PC-9 (cell line): Measurements from ENCODE around the gene GLRX3. TPM values are rescaled to one million over a fixed set of nuclear protein-coding genes. Genes with fewer than 3 reads are reported as not detected.
"Not testable (repeated sequence)": the region's sequence is repeated elsewhere in the genome, so short reads cannot be mapped to it uniquely, and the experiment has no call there.

Experiments
- Bru-seq: library from RNA; stranded (reverse); fragments of 400-500 nt; gene quantifications from one replicate; lab custom pipeline; 2021; lab: Mats Ljungman, UMichigan
- BruChase-seq, 2 experiments: library from RNA; stranded (reverse); fragments of 400-500 nt; gene quantifications; one replicate each; lab custom pipeline; 2021; lab: Mats Ljungman, UMichigan
- BruUV-seq: library from RNA; stranded (reverse); fragments of 400-500 nt; replicated peaks from 2 replicates; lab custom pipeline; 2021; lab: Mats Ljungman, UMichigan
- CTCF ChIA-PET: fragments of 300-600 bp; sonication (Branson Sonifier 250); formaldehyde crosslinking; loops from one replicate; lab custom pipeline; 2022; ENCODE audit warnings: antibody characterized with exemption; lab: Charles Lee
- POLR2A ChIA-PET: fragments of 300-600 bp; sonication (Branson Sonifier 250); formaldehyde crosslinking; loops from one replicate; lab custom pipeline; 2022; ENCODE audit warnings: antibody characterized with exemption; ENCODE audit not compliant: unreplicated experiment; lab: Charles Lee
- DNase-seq, 2 experiments: peaks; one replicate each; pipeline versions ENCODE4 v3.0.0 to v3.0.0-alpha.2; 2015 to 2022; ENCODE audit warnings: mixed read lengths in 1 of 2
- H2AFZ ChIP-seq: fragments of 200-600 bp; sonication (generic); 2 replicates; pipeline ENCODE4 v1.8.1; 2017; ENCODE audit warnings: antibody characterized with exemption
- H3F3A ChIP-seq: fragments of 200-600 bp; sonication (generic); 2 replicates; pipeline ENCODE4 v1.8.1; 2017; ENCODE audit warnings: antibody characterized with exemption, mild to moderate bottlenecking, low read depth; ENCODE audit not compliant: insufficient read depth
- H3K27ac ChIP-seq: fragments of 200-600 bp; sonication (generic); 2 replicates; pipeline ENCODE4 v1.6.1; 2016; ENCODE audit warnings: mixed run types
- H3K27me3 ChIP-seq: fragments of 200-600 bp; sonication (generic); 2 replicates; pipeline ENCODE4 v1.6.1; 2016; ENCODE audit warnings: low read depth, mixed run types; ENCODE audit not compliant: insufficient read depth
- H3K36me3 ChIP-seq: fragments of 200-600 bp; sonication (generic); 2 replicates; pipeline ENCODE4 v1.6.1; 2016; ENCODE audit warnings: low read depth, mixed run types
- H3K4me1 ChIP-seq: fragments of 200-600 bp; sonication (generic); replicated peaks from 2 replicates; pipeline ENCODE4 v1.6.1; 2016; ENCODE audit warnings: mixed run types; ENCODE audit not compliant: insufficient read depth
- H3K4me2 ChIP-seq: fragments of 200-600 bp; sonication (generic); 2 replicates; pipeline ENCODE4 v1.6.1; 2017; ENCODE audit warnings: mixed run types
- H3K4me3 ChIP-seq: fragments of 200-600 bp; sonication (generic); 2 replicates; pipeline ENCODE4 v1.6.1; 2016; ENCODE audit warnings: mixed run types
- H3K79me2 ChIP-seq: fragments of 200-600 bp; sonication (generic); 2 replicates; pipeline ENCODE4 v1.6.1; 2017; ENCODE audit warnings: low read depth, mixed run types
- H3K9me2 ChIP-seq: fragments of 200-600 bp; sonication (generic); 2 replicates; pipeline ENCODE4 v1.8.1; 2017; ENCODE audit warnings: mild to moderate bottlenecking; ENCODE audit not compliant: insufficient read depth
- H3K9me3 ChIP-seq: fragments of 200-600 bp; sonication (generic); 2 replicates; pipeline ENCODE4 v1.8.1; 2016; ENCODE audit warnings: low read depth; ENCODE audit not compliant: insufficient read depth
- H4K20me1 ChIP-seq: fragments of 200-600 bp; sonication (generic); 2 replicates; pipeline ENCODE4 v1.8.1; 2017; ENCODE audit not compliant: insufficient read depth
- CTCF ChIP-seq: fragments of 200-600 bp; sonication (generic); conservative IDR thresholded peaks from 2 replicates; pipeline ENCODE4 v1.6.1; 2017; ENCODE audit warnings: mixed run types, antibody characterized with exemption, mild to moderate bottlenecking, moderate library complexity
- EZH2 ChIP-seq: fragments of 200-600 bp; sonication (generic); IDR thresholded peaks from 2 replicates; pipeline ENCODE4 v1.8.0; 2017; ENCODE audit warnings: antibody characterized with exemption, low read depth
- intact Hi-C: fragments of 100-400 bp; cut with micrococcal nuclease; formaldehyde crosslinking; loops from one replicate; pipeline ENCODE4 v1.10.0; 2022; ENCODE audit not compliant: unreplicated experiment
- long read RNA-seq: library from polyadenylated mRNA; stranded (forward); transcript quantifications from one replicate; pipeline ENCODE4 v2.0.0, GENCODE V29; 2022
- total RNA-seq: library from RNA; stranded (reverse); gene quantifications from 2 replicates; pipeline ENCODE4 v1.2.3, GENCODE V29; 2021

The GLRX3 gene
- total RNA-seq (69.0 and 78.0 TPM in 2 replicates), Bru-seq, nascent RNA (percentile 84 among the genes with signal in this experiment), BruChase-seq, experiment 1, labeled RNA remaining after a 2-hour chase (percentile 86 among the genes with signal in this experiment), BruChase-seq, experiment 2, labeled RNA remaining after a 6-hour chase (percentile 80 among the genes with signal in this experiment)
- long read RNA-seq, transcript GLRX3-202 (12 exons, 3,827 nt), result minor isoform, 28 of 177 reads
- long read RNA-seq, transcript GLRX3-201 (11 exons, 1,302 nt), result major isoform, 132 of 177 reads
- long read RNA-seq, partial matches to known transcripts, result 5 of 177 reads
- long read RNA-seq, other reads (novel, unspliced or antisense), result 12 of 177 reads

- Histone ChIP-seq H3F3A (no peaks in the 10 kb centered on the region), H4K20me1 (no peaks in the 10 kb centered on the region), H3K27ac (no peak within 1 kb of the TSS), H3K4me1 (no peaks in the 10 kb centered on the region), H3K9me2 (no peaks in the 10 kb centered on the region), H3K4me2 (peak within 1 kb of the TSS; percentile 71), H3K36me3 (no peaks in the 10 kb centered on the region), H3K27me3 (no peaks in the 10 kb centered on the region), H3K4me3 (peak within 1 kb of the TSS; percentile 56; the same call in 1 of the 2 replicates), H3K9me3 (no peaks in the 10 kb centered on the region), H3K79me2 (peaks cover 35% of the 10 kb centered on the region), H2AFZ (peak within 1 kb of the TSS; percentile 62; the same call in 1 of the 2 replicates)
- peak; percentile 35 to 78 for DNase-seq
- ChIA-PET POLR2A (interaction anchor here (0.6 to 0.9 kb wide), 2 partner anchors 25 to 26 kb away, joined by 4 to 5 read pairs; no protein-coding TSS in a partner anchor), CTCF (interaction anchor here (0.8 kb wide), 1 partner anchor 27 kb away, joined by 4 read pairs; no protein-coding TSS in a partner anchor)
- intact Hi-C loops, result loop anchor here (1.0 kb wide), 1 partner anchor 25 kb away; no protein-coding TSS in a partner anchor
- no TSS peak for BruUV-seq
- TF ChIP-seq EZH2, result no peak
- TF ChIP-seq CTCF, result no peak
These were observed at the start of gene GLRX3 for GRCh38 chr10:130136226-130137089. Gene GLRX3 (plus strand): TSS chr10:130136391. CDS start chr10:130136421, 30 bp downstream.

GRCh38 chr10:130090565-130090964, 45.6 kb upstream of the GLRX3 start:
- H3K4me1 ChIP-seq, BruUV-seq, H4K20me1 ChIP-seq, H3K4me2 ChIP-seq, H2AFZ ChIP-seq, H3K9me3 ChIP-seq, H3K27ac ChIP-seq, H3K4me3 ChIP-seq, DNase-seq, H3K27me3 ChIP-seq, H3K36me3 ChIP-seq, H3K9me2 ChIP-seq, intact Hi-C loops, POLR2A ChIA-PET, H3K79me2 ChIP-seq, H3F3A ChIP-seq: not testable (repeated sequence)
- CTCF ChIA-PET, result interaction anchor here (0.7 kb wide), 1 partner anchor 998 kb away, joined by 13 read pairs; no protein-coding TSS in a partner anchor

- no peak for DNase-seq
- H3K4me1 ChIP-seq, result no peaks in the 10 kb centered on the region
- H3K36me3 ChIP-seq, result no peaks in the 10 kb centered on the region
- CTCF ChIA-PET, result no interaction called here
- H3K9me2 ChIP-seq, result no peaks in the 10 kb centered on the region
- no peak overlapping the region for H3K4me3 ChIP-seq
- TF ChIP-seq EZH2, result no peak
- TF ChIP-seq CTCF, result no peak
- H3K79me2 ChIP-seq, result no peaks in the 10 kb centered on the region
- POLR2A ChIA-PET, result no interaction called here
- no peaks in the 10 kb centered on the region for H4K20me1 ChIP-seq
- no peaks in the 10 kb centered on the region for H3K9me3 ChIP-seq
- intact Hi-C loops, result no loop called here
- no peak overlapping the region for H3K27ac ChIP-seq
- H3K4me2 ChIP-seq, result no peak overlapping the region
- H3K27me3 ChIP-seq, result no peaks in the 10 kb centered on the region
- H2AFZ ChIP-seq, result no peak overlapping the region
- H3F3A ChIP-seq, result no peaks in the 10 kb centered on the region
- no TSS peak for BruUV-seq
These were observed 36.8 kb upstream of the GLRX3 start for GRCh38 chr10:130099344-130099743.
